DOHH2 (cell line): ENCODE measurements around the gene STK16.
"Not testable (repeated sequence)": the region's sequence is repeated elsewhere in the genome, so short reads cannot be mapped to it uniquely, and the experiment has no call there.

Source experiments
- H3F3A ChIP-seq: fragments of 200-600 bp; sonication (generic), shearing (Covaris generic); 2 replicates; pipeline ENCODE4 v1.6.0; 2016; ENCODE audit warnings: antibody characterized with exemption, mild to moderate bottlenecking; ENCODE audit not compliant: control insufficient read depth, insufficient read depth
- H3K27ac ChIP-seq: fragments of 200-600 bp; sonication (generic); 2 replicates; pipeline ENCODE4 v1.5.1; 2014; ENCODE audit warnings: low read depth, mild to moderate bottlenecking, low read length, moderate library complexity
- H3K27me3 ChIP-seq: fragments of 200-600 bp; sonication (generic); 2 replicates; pipeline ENCODE4 v1.6.1; 2014; ENCODE audit warnings: mild to moderate bottlenecking, low read length, mixed read lengths; ENCODE audit not compliant: control insufficient read depth
- H3K36me3 ChIP-seq: fragments of 200-600 bp; sonication (generic); 2 replicates; pipeline ENCODE4 v1.6.1; 2014; ENCODE audit warnings: mild to moderate bottlenecking, low read length, moderate library complexity, mixed read lengths; ENCODE audit not compliant: control insufficient read depth
- H3K4me1 ChIP-seq: fragments of 200-600 bp; sonication (generic); 2 replicates; pipeline ENCODE4 v1.6.1; 2014; ENCODE audit warnings: mild to moderate bottlenecking, low read length, mixed read lengths; ENCODE audit not compliant: control insufficient read depth
- H3K4me2 ChIP-seq: fragments of 200-600 bp; sonication (generic); 2 replicates; pipeline ENCODE4 v1.6.0; 2014; ENCODE audit warnings: mild to moderate bottlenecking, low read length, moderate library complexity
- H3K4me3 ChIP-seq: fragments of 200-600 bp; sonication (generic); 2 replicates; pipeline ENCODE4 v1.5.1; 2014; ENCODE audit warnings: mild to moderate bottlenecking, low read length, mixed read lengths
- H3K79me2 ChIP-seq: fragments of 200-600 bp; sonication (generic); 2 replicates; pipeline ENCODE4 v1.6.1; 2014; ENCODE audit warnings: mild to moderate bottlenecking, low read length, mixed read lengths; ENCODE audit not compliant: control insufficient read depth
- H3K9me2 ChIP-seq: fragments of 200-600 bp; sonication (generic); replicated peaks from 2 replicates; pipeline ENCODE4 v1.6.1; 2014; ENCODE audit warnings: mild to moderate bottlenecking, low read length, mixed read lengths; ENCODE audit not compliant: control insufficient read depth
- H3K9me3 ChIP-seq: fragments of 200-600 bp; sonication (generic); 2 replicates; pipeline ENCODE4 v1.6.1; 2014; ENCODE audit warnings: antibody characterized with exemption, low read length, mixed read lengths; ENCODE audit not compliant: control insufficient read depth, insufficient read depth
- H4K20me1 ChIP-seq: fragments of 200-600 bp; sonication (generic); 2 replicates; pipeline ENCODE4 v1.6.0; 2014; ENCODE audit warnings: low read depth, mild to moderate bottlenecking, antibody characterized with exemption, low read length, moderate library complexity; ENCODE audit not compliant: control insufficient read depth, insufficient read depth
- EZH2phosphoT487 ChIP-seq: fragments of 200-600 bp; sonication (generic); IDR thresholded peaks from 2 replicates; pipeline ENCODE4 v1.6.1; 2017; ENCODE audit warnings: borderline replicate concordance, mild to moderate bottlenecking, antibody characterized with exemption, low read length, moderate library complexity, mixed read lengths
- TF ChIP-seq, protein P1 (sequence below): fragments of 200-600 bp; sonication (generic); IDR thresholded peaks from one replicate; pipeline ENCODE4 v1.5.1; 2014; ENCODE audit warnings: antibody characterized with exemption, mild to moderate bottlenecking, low read depth, low read length; ENCODE audit not compliant: poor library complexity, severe bottlenecking

The STK16 gene

DNA sequence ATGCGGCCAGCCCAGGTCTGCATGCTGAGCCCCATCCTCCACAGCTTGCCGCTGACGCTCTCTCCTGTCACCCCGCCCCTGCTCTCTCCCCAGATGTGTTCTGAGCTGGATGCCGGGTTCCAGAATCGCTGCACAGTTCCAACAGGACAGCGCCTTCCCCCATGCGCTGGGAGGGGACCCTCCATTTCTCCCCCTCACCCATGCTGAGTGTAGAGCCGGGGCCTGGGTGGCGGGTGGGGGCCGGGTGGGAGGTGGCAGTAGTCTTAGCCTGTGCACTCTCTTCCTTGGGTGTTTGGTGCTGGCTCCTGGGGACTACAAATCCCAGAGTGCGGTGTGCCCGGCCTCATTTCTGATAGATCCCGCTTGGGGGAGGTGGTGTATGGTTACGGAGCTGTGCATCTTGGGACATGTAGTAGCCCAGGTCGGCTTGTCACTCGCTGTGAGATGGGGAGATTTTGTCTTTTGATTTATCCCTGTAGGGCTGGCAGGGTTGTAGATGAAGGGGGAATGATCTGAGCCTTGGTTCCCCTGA lies 40.7 kb downstream of the STK16 start:
- Histone ChIP-seq H3K36me3 (peaks cover 24% of the 10 kb centered on the region), H3K27ac (no peak overlapping the region), H4K20me1 (no peaks in the 10 kb centered on the region), H3K9me3 (no peaks in the 10 kb centered on the region), H3K27me3 (no peaks in the 10 kb centered on the region), H3K79me2 (no peaks in the 10 kb centered on the region), H3K4me2 (no peak overlapping the region), H3K4me1 (no peaks in the 10 kb centered on the region), H3F3A (no peaks in the 10 kb centered on the region), H3K4me3 (no peak overlapping the region), H3K9me2 (no peaks in the 10 kb centered on the region)
- TF ChIP-seq, protein P1, sequence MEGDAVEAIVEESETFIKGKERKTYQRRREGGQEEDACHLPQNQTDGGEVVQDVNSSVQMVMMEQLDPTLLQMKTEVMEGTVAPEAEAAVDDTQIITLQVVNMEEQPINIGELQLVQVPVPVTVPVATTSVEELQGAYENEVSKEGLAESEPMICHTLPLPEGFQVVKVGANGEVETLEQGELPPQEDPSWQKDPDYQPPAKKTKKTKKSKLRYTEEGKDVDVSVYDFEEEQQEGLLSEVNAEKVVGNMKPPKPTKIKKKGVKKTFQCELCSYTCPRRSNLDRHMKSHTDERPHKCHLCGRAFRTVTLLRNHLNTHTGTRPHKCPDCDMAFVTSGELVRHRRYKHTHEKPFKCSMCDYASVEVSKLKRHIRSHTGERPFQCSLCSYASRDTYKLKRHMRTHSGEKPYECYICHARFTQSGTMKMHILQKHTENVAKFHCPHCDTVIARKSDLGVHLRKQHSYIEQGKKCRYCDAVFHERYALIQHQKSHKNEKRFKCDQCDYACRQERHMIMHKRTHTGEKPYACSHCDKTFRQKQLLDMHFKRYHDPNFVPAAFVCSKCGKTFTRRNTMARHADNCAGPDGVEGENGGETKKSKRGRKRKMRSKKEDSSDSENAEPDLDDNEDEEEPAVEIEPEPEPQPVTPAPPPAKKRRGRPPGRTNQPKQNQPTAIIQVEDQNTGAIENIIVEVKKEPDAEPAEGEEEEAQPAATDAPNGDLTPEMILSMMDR, result no peak
- no peak for TF ChIP-seq EZH2phosphoT487

GRCh38 chr2:219286436-219287115 lies 41.3 kb downstream of the STK16 start:
- Histone ChIP-seq H3K9me2 (no peaks in the 10 kb centered on the region), H3K27ac (no peak overlapping the region), H3K4me1 (no peaks in the 10 kb centered on the region), H3K9me3 (no peaks in the 10 kb centered on the region), H3K4me3 (no peak overlapping the region), H3K27me3 (no peaks in the 10 kb centered on the region), H3K36me3 (peaks cover 22% of the 10 kb centered on the region), H3K79me2 (no peaks in the 10 kb centered on the region), H3K4me2 (no peak overlapping the region), H4K20me1 (no peaks in the 10 kb centered on the region), H3F3A (no peaks in the 10 kb centered on the region)
- TF ChIP-seq, protein P1, result no peak
- no peak for TF ChIP-seq EZH2phosphoT487

DNA sequence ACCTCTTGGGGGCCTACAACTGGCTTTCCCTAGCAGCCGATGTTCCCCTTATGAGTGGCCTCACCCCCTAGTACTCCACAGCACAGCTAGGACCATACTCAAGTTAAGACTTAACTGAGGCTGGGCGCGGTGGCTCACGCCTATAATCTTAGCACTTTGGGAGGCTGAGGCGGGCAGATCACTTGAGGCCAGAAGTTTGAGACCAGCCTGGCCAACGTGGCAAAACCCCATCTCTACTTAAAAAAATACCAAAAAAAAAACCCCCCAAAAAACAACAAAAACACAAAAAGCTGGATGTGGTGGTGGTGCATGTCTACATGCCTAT lies 41.8 kb downstream of the STK16 start:
- not testable (repeated sequence) for H3K9me2 ChIP-seq, H3K27ac ChIP-seq, H3F3A ChIP-seq, H4K20me1 ChIP-seq, H3K4me3 ChIP-seq, H3K9me3 ChIP-seq, H3K27me3 ChIP-seq, H3K4me2 ChIP-seq, H3K79me2 ChIP-seq, H3K4me1 ChIP-seq
- peaks cover 17% of the 10 kb centered on the region for H3K36me3 ChIP-seq

DNA sequence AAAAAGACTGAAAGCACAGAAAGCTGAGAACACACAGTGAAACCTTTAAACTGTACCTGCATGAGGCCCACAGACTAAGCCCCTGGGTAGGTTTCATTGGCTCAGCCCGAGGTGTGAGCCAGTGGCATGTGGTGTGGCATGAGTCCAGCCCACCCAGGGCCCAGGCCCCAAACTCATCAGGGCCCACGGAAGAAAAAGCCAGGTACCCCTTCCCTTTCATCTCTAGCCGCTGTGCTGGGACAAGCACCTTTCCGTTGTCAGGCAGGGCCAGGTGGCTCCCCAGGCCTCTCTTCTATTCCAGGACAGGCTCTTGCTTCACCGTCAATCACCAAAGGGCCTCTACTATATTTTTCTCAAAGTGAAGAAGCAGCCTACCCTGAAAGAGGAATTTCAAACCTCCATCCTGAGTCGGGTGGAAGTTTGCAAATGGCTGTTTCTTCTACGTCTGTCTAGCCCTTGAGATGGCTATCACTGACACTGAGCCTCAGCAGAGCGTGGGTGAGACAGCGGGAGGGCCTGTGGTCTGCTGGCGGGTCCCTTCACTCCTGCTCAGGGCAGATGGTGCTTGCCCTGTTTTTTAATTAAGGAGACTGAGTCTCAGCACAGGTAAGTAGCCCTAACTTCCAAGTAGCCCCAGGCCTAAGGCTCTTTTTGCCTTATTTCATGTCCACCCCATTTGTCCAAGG lies 42.4 kb downstream of the STK16 start:
- Histone ChIP-seq H3K9me2 (no peaks in the 10 kb centered on the region), H3K4me3 (no peak overlapping the region), H3K27ac (no peak overlapping the region), H3K4me2 (no peak overlapping the region), H3K4me1 (no peaks in the 10 kb centered on the region), H3F3A (no peaks in the 10 kb centered on the region), H3K9me3 (no peaks in the 10 kb centered on the region), H4K20me1 (no peaks in the 10 kb centered on the region), H3K27me3 (no peaks in the 10 kb centered on the region), H3K79me2 (no peaks in the 10 kb centered on the region), H3K36me3 (peaks cover 11% of the 10 kb centered on the region; the same call in 1 of the 2 replicates)
- TF ChIP-seq EZH2phosphoT487, result no peak
- TF ChIP-seq, protein P1, result no peak
